Measurements from ENCODE around the gene LGI2.
"Not testable (repeated sequence)": the region's sequence is repeated elsewhere in the genome, so short reads cannot be mapped to it uniquely, and the experiment has no call there.

LGI2 gene

DNA sequence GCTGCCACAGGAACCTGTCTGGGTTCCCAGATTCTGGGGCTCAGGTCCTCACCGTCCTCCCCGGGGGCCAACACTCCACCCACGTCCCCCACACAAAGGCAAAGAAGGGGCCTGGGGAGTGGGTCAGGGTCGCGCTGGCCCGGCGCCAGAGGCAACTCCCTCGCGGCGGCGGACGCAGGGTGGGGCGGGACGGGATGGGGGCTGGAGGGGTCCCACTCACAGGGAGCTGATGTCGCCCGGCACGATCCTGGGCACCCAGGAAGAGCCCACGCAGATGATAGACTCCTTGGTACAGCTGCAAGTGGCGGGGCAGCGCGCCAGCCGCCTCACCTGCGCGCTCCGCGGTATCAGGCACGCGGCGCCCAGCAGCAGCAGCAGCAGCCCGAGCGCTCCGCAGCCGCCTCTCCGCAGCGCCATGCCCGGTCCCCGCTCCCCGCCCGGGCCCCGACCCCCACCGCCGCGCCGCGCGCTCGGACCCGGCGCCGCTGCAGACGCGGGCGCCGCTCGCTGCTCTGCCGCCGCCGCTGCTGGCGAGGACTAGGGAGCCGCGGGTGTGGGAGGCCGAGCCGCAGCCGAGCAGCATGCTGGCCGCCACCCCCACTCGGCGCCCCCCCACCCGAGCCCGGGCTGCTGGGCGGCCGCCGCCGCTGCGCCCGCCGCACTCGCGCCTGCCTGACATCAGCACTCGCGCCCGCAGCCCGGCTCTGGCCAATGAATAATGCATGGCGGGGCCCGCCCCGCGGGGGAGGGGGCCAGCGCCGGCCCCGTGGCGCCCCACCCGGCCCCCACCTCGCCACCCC lies at the start of gene LGI2:
Gene LGI2, minus strand, starts transcription at position 670 of the 800 bp plus-strand sequence. Its CDS starts 253 bp downstream, at position 417.
- DNase-seq = peak; percentile 69

DNA sequence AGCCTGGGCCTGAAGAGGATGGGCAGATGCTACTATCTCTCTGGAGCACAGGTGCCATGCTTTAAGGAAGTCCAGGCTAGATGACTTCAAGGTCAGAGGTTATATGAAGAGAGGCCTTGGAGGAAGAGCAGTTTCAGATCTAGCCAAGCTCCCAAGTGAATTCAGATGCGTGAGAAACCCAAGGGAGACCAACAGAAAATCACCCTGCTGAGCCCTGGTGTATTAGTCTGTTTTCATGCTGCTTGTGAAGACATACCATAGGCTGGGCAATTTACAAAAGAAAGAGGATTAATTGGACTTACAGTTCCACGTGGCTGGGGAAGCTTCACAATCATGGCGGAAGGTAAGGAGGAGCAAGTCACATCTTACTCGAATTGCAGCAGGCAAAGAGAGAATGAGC lies 47.8 kb upstream of the LGI2 start:
- no peak for DNase-seq

DNA sequence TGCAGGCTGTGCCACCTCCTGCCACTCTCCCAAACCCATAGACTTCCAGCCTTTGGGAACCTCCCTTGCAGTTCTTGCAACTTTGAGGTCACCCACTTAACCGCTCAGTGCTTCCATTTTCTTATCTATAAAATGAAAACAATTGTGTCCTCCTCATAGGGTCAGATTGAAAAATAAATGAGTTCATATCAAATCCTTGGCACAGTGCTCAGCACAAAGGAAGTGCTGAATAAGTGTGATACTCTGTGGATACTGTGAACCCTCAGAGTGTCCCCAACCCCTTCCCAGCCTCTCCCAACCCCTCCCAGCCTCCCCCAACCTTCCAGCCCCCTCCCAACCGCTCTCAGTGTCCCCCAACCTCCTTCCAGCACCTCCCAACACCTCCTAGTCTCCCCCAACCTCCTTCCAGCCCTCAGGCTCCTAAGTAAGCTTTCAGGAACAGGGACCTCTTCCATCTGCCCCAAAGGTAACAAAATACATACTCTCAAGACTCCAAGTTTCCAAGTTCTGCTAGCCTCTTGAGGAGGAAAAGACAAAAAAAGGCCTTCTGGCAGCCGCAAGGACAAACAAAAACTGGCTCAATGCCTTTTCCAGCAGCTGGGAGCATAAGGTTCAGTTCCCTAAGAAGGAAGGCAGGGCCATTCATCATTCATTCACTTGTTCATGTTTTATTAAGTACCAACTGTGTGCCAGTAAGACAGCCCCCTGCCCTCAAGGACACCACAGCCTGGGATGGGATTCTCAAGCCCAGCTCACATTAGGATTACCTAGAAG lies 46.1 kb upstream of the LGI2 start:
- no peak for DNase-seq

GRCh38 chr4:25075851-25076250 lies 45.1 kb upstream of the LGI2 start:
- DNase-seq = no peak

DNA sequence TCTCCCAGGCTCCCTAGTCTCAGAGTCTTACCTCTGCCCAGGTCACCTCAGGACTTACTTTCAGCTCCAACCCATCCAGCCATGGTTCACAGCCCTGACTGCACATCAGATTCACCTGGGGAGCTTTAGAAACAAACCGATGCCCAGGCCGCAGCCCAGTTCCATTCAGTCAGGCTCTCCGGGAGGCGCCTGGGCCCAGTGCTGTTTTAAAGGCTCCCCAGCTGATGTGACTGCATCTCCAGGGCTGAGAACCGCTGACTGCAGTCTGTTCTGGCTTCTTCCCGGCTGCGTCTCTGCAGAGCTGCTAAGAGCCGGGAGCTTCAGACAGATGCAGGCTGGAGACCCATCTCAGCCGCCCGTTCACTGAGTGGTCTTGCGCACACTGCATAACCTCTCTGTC lies 44.4 kb upstream of the LGI2 start:
- no peak for DNase-seq

DNA sequence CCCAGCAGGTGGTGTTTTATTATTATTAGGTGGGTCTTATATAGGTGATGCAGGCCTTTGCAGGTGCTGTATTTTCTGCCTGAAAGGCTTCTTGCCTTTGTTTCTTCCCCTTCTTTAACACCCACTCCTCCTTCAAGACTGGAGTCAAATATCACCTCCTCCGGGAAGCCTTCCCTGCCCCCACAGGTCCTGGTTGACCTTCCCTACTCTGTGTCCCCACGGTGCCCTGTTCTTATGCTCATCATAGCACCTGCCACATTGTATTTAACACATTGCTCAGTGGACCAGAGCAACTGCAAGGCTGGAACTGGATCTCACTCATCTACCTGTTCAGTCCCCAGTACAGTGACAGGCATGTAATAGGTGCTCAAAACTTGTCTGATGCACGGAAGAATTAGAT lies 39.8 kb upstream of the LGI2 start:
- DNase-seq = no peak

- DNase-seq = no peak
Observed at GRCh38 chr4:25069014-25069413, 38.3 kb upstream of the LGI2 start.

GRCh38 chr4:25068386-25068785 lies 37.6 kb upstream of the LGI2 start:
- no peak for DNase-seq

GRCh38 chr4:25065932-25066590 lies 35.3 kb upstream of the LGI2 start:
- no peak for DNase-seq

DNA sequence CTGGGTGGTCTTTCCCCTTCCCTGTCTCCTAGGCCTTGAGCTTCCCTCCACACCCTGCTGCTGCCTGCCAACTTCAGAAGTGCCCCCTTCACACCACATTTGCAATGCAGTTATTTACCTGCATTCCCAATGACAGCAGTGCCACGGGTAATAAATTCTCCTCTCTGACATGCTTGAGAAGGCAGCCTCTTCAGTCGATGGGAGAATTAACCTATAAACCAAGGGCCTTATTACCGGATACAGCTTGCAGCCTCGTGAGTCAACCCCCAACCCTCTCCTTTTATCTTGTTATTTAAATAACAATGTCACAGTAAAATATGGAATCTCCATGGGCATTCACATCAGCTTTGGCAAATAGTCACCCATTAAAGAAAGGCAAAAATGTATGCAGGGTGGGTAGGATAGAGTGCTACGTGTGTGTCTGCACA lies 34.7 kb upstream of the LGI2 start:
- no peak for DNase-seq

GRCh38 chr4:25064447-25064846 lies 33.7 kb upstream of the LGI2 start:
- DNase-seq = not testable (repeated sequence)

DNA sequence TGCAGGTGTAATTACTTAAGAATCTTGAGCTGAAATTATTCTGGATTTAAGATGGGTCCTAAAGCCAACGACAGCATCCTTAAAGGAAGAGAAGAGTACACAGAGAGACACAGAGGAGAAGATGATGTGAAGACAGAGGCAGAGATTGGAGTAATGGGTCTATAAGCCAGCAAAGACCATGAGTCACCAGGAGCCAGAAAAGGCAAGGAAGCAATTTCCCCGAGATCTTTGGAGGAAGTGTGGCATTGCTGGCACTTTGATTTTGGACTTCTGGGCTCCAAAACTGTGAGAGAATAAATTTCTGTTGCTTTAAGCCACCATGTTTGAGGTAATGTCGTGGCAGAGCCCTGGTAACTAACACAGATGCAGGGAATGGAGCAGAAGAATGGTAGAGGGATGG lies 32.4 kb upstream of the LGI2 start:
- DNase-seq = no peak

DNA sequence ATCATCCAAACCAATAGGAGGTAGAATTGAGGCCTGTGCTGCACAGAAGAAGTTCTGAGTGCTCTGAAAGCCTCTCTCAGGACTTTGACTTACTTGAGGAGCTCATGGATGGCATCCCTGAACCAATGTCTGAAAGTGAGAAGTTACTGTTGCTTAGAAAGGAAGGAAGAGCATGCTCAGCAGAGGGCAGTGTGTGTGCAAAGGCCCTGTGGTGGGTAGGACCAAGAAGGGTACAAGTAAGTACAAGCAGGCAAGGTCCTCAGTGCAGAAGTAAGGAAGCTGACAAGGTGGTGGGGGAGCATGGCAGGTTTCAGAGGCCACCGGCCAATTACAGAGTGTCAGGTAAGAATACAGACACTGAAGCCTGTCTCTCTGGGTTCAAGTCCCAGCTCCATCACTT lies 31.4 kb upstream of the LGI2 start:
- DNase-seq = no peak

- no peak for DNase-seq
Observed at GRCh38 chr4:25061602-25062001, 30.9 kb upstream of the LGI2 start.

DNA sequence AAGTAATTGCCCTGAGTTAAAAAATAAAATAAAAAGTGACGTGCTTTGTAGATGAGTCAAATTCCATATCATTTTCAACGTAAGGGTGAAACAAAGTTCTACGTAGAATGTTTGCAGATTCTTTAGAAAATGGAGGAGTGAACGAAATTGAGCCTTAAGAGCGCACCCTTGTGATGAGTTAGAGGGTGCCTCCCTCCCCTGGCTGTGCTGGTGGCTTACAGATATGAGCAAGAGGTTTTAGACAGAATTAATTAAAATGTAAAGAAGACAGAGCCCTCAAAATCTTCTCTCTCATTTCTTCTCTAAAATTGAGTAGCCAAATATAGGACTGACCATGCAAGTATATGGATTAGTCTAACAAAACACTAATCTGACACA lies 30.2 kb upstream of the LGI2 start:
- DNase-seq = no peak

DNA sequence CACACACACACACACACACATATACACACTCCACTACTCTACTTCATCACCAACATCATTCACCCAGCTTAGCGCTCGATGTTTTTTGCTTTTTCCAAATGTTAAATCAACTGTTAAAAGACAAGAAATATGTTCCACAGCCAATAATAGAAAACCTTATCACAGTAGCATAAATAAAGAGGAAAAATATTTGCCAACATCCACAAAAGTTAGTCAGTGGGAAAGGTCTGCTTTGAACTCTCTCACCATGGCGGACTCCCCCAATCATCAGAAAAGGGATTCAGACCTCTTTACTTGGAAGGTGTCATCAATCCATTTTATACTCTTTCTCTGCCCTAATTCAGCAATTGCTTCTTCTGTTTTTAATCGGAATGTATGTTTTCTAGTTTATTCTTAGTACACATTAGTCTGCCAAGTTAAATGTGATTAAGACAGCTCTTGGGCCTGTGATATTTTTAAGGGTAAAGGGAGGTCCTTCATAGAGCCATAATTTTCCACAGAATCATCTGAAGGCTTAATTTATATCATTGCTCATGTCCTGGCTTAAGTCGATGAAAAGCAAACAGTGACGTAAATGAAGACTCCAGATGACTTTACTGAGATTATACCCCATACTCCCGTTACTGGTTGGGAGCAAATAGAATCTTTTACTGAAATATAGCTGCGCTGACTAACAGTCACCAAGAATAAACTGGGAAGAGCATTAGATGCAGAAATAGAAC lies 29.7 kb upstream of the LGI2 start:
- no peak for DNase-seq

- DNase-seq = no peak
Observed at GRCh38 chr4:25059791-25060190, 29.0 kb upstream of the LGI2 start.

- DNase-seq = no peak
Observed at GRCh38 chr4:25058796-25059195, 28.1 kb upstream of the LGI2 start.

DNA sequence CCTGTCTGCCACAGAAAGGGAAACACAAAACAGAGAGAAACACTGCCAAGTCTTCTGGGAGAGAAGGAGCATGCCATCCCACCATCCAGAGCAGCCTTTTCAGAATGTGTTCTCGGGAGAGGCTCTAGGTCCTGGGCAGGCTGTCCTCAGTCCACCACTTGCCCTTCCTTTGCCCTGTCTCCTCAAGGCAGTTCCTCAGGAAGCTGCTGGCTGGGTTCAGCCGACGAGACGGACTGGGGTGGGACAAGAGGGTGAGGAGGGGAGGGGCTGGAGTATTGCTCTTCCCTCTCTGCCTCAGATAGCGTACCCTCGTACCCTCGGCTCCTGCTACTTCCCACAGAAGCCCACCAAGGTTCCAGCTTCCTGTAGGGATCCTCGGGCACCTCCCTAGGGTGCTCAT lies 26.6 kb upstream of the LGI2 start:
- no peak for DNase-seq

GRCh38 chr4:25052037-25052436 lies 21.3 kb upstream of the LGI2 start:
- DNase-seq = not testable (repeated sequence)

GRCh38 chr4:25051534-25051933 lies 20.8 kb upstream of the LGI2 start:
- no peak for DNase-seq

DNA sequence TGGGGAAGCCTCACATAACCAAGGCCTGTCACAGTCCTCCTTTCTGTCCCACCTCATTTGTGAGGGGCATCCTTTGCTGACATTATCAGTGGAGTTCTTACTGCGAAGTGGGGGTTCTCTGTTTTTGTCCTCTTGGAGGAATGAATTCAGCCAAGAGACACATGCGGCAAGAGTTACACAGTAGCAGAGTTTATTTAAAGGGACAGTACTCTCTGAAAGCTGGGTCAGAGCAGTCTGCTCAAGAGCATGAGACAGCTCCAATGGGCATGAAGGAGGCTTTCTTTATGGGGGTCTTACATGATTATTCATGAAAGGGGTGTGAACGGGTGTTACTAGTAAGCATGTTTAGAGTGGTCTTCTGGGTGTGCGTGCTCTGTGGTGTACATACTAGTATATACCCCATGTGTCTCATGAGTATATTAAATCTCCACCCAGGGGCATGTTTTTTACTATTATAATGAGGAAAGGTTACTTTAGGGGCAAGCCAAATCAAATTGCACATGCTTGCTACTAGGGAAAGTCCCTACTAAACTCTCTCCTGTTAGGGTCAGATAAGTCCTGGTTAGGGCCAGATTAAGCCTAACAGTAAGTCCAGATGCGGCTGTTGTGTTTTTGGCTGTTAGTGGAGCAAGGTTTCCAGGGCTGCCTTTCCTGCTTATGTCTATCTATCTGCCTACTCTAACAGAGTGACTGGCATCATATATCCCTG lies 19.8 kb upstream of the LGI2 start:
- no peak for DNase-seq

All from right hindlimb (tissue), 1 donor.